HG02970 (cell line): ENCODE data around the gene MKRN2.

ENCODE experiments used
- ATAC-seq: cut with Tn5 transposase; IDR thresholded peaks from one replicate; pipeline ENCODE4 v1.9.1; 2021; ENCODE audit warnings: mild to moderate bottlenecking, moderate library complexity, moderate number of reproducible peaks; ENCODE audit not compliant: unreplicated experiment, low FRiP score

The MKRN2 gene

GRCh38 chr3:12585181-12585580, 28.3 kb downstream of the MKRN2 start:
- ATAC-seq = no peak

DNA sequence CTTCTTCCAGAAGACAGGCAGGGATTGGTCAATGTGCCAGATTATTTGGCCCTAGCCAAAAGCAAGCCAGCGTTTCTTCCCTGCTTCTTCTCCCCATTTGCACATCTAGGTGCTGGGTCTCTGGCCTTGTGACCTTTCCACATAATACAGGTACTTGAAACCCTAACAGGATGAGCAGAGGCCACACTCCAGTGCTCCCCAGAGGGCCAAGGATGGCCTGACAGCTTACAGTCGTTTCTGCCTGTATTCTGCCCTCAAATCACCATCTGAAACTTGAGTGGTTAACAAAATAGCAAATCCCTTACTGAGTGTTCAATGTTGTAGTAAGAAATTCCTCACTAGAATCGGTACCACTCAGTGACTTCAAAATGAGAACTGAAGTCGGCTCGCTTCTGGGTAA, 29.1 kb downstream of the MKRN2 start:
- no peak for ATAC-seq

- no peak for ATAC-seq
These were observed 29.5 kb downstream of the MKRN2 start for GRCh38 chr3:12586403-12586802.

DNA sequence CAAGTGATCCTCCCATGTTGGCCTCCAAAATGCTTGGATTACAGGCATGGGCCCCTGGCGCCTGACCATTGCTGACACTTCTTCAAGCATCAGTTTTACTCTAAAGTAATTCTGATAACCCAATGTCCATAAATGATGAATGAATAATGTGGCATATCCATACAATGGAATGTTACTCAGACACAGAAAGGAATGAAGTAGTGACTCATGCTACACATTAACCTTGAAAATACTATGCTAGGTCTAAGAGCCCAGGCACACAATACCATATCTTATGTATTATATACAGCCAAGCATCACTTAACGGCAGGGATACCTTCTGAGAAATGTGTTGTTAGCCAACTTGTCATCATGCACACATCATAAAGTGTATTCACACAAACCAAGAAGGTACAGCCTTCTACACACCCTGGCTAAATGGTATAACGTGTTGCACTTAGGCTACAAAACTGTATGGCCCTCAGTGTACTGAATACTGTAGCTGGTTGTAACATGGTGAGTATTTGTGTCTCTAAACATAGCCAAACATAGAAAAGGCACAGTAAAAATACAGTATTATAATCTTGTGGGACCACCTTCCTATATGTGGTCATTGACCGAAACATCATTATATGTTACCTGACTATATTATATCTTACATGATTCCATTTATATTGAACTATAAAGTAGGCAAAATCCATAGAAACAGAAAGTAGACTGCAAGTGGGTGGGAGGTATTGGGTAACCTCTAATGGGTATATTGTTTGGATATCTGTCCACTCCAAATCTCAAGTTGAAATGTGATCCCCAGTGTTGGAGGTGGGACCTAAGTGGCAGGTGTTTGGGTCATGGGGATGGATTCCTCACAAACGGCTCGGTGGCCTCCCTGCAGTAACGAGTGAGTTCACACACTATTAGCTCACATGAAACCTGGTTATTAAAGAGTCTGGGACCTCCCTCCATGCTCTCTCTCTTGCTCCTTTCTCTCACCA, 31.4 kb downstream of the MKRN2 start:
- ATAC-seq = no peak

DNA sequence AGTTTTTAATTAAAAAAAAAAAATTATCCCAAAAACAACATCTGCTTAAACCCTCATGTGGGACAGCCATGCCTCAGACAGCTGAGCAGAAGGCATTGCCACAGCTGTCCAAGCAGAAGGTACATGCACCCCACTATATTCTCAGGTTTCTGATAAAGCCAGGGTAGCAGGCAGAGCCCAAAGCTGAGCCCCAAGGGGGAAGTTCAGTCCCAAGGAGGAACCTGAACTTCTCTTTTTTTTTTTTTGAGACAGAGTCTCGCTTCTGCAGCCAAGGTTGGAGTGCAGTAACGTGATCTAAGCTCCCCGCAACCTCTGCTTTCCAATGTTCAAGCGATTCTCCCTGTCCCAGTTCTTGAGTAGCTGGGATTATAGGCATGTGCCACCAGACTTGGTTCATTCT, 33.2 kb downstream of the MKRN2 start:
- no peak for ATAC-seq

DNA sequence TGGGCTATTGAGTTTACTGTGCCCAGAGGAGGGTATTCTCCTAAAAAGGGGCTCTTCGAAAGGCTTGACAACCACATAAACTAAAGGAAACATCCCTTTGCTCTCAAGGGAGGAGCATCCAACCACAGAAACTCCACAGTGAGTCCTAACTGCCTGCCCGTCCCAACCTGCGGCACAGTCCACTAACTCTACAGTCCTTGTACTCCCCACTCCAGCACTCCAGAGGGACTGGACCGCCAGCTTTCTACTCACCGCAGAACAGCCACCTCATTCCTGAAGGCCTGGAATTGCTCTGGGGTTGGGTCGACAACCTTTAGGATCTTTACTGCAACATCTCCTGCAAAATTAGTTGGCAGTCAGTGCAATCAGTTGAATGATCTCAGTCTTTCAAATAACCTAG, 34.6 kb downstream of the MKRN2 start:
- ATAC-seq = no peak

GRCh38 chr3:12591997-12592715, 35.3 kb downstream of the MKRN2 start:
- no peak for ATAC-seq

DNA sequence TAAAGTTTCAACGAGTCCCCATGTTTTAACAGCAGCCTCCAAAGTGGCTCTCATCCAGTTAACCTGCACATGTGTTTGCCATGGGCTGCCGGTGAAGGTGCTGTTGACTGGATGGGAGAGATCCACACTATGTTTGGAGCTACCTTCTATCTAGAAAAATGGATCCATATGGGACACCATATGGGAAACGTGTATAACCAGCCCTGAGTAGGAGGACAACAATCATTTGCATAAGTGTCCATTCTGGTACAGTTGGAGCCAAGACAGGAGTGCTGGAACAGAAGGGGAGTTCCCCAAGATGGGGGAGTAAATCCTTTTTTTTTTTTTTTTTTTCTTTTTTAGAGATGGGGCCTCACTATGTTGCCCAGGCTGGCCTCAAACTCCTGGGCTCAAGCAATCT, 36.6 kb downstream of the MKRN2 start:
- ATAC-seq = no peak

DNA sequence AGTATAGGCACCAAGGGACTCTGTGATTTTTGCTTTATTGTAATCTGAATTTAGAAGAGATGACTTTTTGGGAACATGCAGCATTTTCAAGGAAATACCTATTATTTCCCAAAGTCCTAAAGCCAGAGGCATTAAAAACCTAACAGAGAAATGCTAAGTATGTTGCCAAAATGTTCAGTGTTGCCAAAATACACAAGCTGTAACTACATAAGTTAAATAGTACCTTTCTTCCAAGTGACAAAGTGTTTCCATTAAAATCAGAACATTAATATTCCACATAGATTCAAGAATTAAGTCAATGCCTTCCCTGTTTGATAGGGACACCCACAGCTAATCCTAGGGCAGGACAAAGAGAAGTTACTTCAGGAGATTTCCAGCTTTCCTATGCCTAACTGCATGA, 42.0 kb downstream of the MKRN2 start:
- ATAC-seq = no peak

DNA sequence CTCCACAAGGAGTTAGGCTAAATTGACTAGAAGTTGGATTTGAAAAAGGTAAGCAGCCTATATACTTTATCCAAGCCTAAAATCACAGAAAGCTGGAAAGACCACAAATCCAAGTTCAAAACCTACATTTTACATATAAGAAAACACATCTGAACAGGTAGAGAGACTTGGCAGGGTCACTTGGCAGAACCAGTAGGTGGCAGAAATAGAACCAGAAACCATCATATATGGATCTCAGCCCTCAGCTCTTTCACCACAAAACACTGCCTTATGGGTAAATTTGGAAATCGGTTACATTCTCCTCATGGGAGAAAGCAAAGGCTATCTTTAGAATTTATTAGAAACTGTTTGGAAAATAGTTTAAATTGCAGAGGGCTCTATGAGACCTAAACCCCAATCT, 44.2 kb downstream of the MKRN2 start:
- no peak for ATAC-seq

- ATAC-seq = no peak
These were observed 47.1 kb downstream of the MKRN2 start for GRCh38 chr3:12603969-12604368.

DNA sequence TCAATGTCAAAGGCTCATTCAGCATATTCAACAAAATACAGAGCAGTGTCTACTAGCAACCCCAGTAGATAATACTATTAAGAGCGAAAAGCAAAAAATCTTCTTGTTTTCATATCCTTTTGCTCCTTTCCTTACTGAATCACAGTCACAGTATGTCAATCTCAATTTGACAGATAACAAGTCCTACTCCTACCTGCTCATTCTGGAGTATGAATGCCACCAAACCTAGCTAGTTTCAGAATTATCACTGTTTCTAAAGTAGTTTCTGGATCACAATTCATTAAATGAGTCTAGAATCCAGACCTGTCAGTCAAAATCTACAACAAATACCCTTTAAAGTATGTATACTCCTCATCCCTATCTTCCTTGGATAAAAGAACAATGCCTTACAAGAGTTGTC, 51.5 kb downstream of the MKRN2 start:
- ATAC-seq = no peak

GRCh38 chr3:12611117-12611516, 54.2 kb downstream of the MKRN2 start:
- ATAC-seq = no peak

DNA sequence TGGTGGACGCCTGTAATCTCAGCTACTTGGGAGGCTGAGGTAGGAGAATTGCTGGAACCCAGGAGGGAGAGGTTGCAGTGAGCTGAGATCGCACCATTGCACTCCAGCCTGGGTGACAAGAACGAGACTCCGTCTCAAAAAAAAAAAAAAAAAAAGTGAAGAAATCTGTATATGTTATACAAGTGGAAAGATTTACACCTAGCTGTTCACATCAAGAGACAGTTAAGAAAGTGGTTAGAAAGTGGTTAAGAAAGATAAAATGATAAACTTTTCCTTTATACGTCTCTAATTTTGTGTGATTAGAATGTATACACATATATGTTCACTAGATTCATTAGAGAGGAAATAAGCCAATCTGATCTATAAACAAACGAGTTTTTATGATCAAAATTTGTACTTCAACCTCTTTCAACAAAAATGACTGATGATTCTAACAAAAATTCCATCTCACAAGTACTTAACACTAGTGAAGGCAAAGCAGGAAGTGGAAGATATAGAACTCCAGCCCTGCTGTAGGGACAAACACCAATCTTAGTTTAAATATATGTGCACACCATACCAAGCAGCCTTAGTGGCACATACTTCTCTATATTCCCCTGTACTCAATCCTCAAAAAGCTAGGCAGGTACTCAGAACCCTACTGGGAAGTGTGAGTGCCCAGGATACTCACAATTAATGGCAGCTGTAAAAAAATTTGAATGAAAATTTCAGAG, 55.8 kb downstream of the MKRN2 start:
- ATAC-seq = no peak

GRCh38 chr3:12613250-12613649, 56.4 kb downstream of the MKRN2 start:
- no peak for ATAC-seq

- no peak for ATAC-seq
These were observed 58.4 kb downstream of the MKRN2 start for GRCh38 chr3:12615266-12615665.

DNA sequence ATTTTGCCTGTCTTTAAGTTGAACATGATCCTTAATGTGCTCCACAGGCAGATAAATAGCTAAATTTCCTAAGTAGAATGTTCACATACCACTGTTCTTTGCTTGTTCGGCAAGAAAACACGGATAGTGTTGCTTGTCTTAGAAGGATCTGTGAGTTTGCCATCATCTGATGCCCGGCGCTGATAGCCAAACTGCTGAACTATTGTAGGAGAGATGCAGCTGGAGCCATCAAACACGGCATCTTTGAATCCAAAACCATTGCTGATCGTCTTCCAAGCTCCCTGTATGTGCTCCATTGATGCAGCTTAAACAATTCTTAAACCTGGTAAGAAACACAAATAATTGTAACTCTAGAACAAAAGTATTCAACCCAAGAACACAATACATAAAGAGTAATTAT, 61.5 kb downstream of the MKRN2 start:
- ATAC-seq = no peak

GRCh38 chr3:12620305-12620704, 63.4 kb downstream of the MKRN2 start:
- ATAC-seq = no peak

DNA sequence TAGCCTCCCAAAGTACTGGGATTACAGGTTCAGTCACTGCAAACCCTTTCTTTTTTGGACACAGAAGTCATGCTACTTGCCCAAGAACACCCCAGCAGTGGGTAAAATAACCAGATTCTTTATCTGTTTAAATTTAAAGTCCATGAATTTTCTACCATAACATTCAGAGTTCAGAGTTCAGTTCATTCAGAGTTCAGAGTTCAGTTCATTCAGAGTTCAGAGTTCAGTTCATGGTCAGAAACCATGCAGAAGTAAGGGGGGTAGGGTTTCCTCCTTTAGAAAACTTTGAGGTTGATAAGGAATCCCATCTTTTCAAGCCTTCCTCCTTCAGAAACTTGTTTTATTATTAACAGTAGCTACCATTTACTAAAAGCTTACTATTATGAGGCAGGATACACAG, 63.8 kb downstream of the MKRN2 start:
- ATAC-seq = no peak

DNA sequence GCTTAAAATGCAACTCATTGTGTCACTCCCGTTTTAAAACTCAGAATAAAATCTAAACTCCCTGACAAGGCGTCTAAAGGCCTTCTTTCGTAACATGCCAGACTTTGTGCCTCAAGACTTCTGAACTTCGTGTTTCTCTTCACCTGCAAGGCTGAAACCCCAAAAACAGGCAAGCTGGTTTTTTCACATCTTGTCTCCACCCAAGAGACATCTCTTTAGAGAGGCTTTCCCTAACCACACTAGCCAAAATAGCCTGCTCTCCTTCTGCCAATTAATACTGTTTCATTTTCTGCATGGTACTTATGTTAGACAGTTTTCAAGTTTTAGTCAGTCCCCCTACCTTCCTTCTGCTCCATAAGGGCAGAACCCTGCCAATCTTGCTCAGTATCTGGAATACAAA, 65.4 kb downstream of the MKRN2 start:
- no peak for ATAC-seq

DNA sequence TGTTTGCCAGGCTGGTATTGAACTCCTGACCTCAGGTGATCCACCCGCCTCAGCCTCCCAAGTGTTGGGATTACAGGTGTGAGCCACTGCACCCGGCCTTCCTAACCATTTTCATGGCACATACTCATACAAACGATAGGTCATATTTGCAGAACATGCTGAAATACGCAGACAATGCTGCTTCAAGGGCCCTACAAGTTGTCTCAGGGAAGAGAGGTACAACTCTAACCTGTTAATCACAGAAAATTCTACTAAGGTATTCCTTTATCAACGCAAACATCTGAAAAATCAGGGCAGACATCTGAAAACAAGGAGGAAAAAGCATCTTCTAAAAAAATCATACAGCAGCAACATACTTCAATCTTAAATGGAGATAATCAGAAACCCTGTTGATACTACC, 67.2 kb downstream of the MKRN2 start:
- no peak for ATAC-seq
